Right lobe of liver (tissue), 4 donors: ENCODE results near the gene EPB41L4B.

Source experiments
- POLR2A ChIP-seq: fragments of 450-650 bp; IDR thresholded peaks from one replicate; pipeline ENCODE4 v1.6.1; 2017; ENCODE audit warnings: antibody characterized with exemption, mild to moderate bottlenecking
- TF ChIP-seq, protein P1 (sequence below), 4 donors: fragments of 200-600 bp in 3 of 4; fragments of 450-650 bp in 1 of 4; IDR thresholded peaks; one replicate each; pipeline versions ENCODE4 v1.5.1 to v1.8.0; 2016 to 2022; ENCODE audit warnings: antibody characterized with exemption in 4 of 4, mild to moderate bottlenecking in 2 of 4
- donor health status: DM: no; HTN: no; CAD: no.
- donor health status: DM: no; HTN: no; CAD: no.
- donor health status: DM: no; HTN: yes; CAD: no.

DNA sequence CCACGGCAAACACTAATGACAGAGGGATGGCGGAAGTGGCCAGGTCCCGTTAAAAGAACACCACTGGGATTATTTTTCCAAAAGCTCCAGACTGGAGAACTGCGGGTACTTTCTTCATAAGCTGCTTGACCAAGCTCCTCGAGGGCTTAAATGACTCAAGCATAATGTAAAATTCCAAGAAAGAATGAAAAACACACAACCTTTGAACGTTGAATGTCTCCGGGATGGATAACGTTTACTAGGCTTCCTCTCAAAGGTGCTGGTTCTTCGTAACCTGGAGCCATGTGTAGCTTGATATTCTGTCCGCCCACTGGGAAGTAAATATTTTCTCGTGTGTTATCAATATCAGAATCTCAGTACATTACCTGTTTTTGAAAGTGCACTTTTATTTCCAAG, 67.6 kb downstream of the EPB41L4B start:
- TF ChIP-seq, protein P1, sequence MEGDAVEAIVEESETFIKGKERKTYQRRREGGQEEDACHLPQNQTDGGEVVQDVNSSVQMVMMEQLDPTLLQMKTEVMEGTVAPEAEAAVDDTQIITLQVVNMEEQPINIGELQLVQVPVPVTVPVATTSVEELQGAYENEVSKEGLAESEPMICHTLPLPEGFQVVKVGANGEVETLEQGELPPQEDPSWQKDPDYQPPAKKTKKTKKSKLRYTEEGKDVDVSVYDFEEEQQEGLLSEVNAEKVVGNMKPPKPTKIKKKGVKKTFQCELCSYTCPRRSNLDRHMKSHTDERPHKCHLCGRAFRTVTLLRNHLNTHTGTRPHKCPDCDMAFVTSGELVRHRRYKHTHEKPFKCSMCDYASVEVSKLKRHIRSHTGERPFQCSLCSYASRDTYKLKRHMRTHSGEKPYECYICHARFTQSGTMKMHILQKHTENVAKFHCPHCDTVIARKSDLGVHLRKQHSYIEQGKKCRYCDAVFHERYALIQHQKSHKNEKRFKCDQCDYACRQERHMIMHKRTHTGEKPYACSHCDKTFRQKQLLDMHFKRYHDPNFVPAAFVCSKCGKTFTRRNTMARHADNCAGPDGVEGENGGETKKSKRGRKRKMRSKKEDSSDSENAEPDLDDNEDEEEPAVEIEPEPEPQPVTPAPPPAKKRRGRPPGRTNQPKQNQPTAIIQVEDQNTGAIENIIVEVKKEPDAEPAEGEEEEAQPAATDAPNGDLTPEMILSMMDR (IDR thresholded peaks at IDR 0.05): no peak
- TF ChIP-seq POLR2A: no peak
